Adipose tissue (tissue), 3 donors: ENCODE results near the gene LRSAM1. TPM values are rescaled to one million over a fixed set of nuclear protein-coding genes. Genes with fewer than 3 reads are reported as not detected.

Experiments
- H3K27ac ChIP-seq: one replicate; pipeline ENCODE4 v1.5.1; 2013; ENCODE audit warnings: low read depth, low read length
- WGBS, 3 donors: extraction: QIAGEN DNeasy Blood & Tissue Kit; methylation state at CpG; one replicate each; pipeline ENCODE4 v1.1.7; 2013; 5-methylcytosine and 5-hydroxymethylcytosine counted together
- polyA plus RNA-seq, 3 donors: library from polyadenylated mRNA; stranded (reverse); fragments of 200-250 nt; gene quantifications; one replicate each; pipeline ENCODE4 v1.2.3, GENCODE V29; 2013
- donor health status: healthy with polysubstance abuse.
- donor health status: Bipolar disorder and iron deficiency.
- donor health status: healthy.

Gene LRSAM1
- polyA plus RNA-seq, 3 donors: 5.8 to 12.9 (median 8.3) TPM

- 44 to 80% (median 63%) methylated on average over 2 of the region's 2 CpGs for WGBS, 3 donors
- H3K27ac ChIP-seq: no peak overlapping the region
These were observed 71.4 kb downstream of the LRSAM1 start for GRCh38 chr9:127522727-127523126.

GRCh38 chr9:127523312-127523851 is 72.1 kb downstream of the LRSAM1 start:
- 92 to 95% (median 95%) methylated on average over 9 of the region's 9 CpGs for WGBS, 3 donors
- H3K27ac ChIP-seq: no peak overlapping the region

- WGBS, 3 donors: 78 to 87% (median 86%) methylated on average over 6 of the region's 6 CpGs
- no peak overlapping the region for H3K27ac ChIP-seq
These were observed 73.1 kb downstream of the LRSAM1 start for GRCh38 chr9:127524373-127524772.

GRCh38 chr9:127525401-127526188 is 74.3 kb downstream of the LRSAM1 start:
- no peak overlapping the region for H3K27ac ChIP-seq
- 93 to 98% (median 97%) methylated on average over 8 of the region's 8 CpGs for WGBS, 3 donors

GRCh38 chr9:127526655-127527559 is 75.6 kb downstream of the LRSAM1 start:
- 83 to 86% (median 85%) methylated on average over 29 to 30 of the region's 30 CpGs for WGBS, 3 donors
- H3K27ac ChIP-seq: no peak overlapping the region

- WGBS, 3 donors: 87 to 89% (median 88%) methylated on average over 17 of the region's 17 CpGs
- H3K27ac ChIP-seq: no peak overlapping the region
These were observed 76.4 kb downstream of the LRSAM1 start for GRCh38 chr9:127527560-127528268.

- WGBS, 3 donors: 56 to 61% (median 57%) methylated on average over 15 of the region's 15 CpGs
- no peak overlapping the region for H3K27ac ChIP-seq
These were observed 77.3 kb downstream of the LRSAM1 start for GRCh38 chr9:127528422-127529251.

GRCh38 chr9:127529671-127530070 is 78.4 kb downstream of the LRSAM1 start:
- no peak overlapping the region for H3K27ac ChIP-seq
- 79 to 94% (median 81%) methylated on average over 4 of the region's 4 CpGs for WGBS, 3 donors

GRCh38 chr9:127530206-127530941 is 79.1 kb downstream of the LRSAM1 start:
- H3K27ac ChIP-seq: no peak overlapping the region
- 79 to 91% (median 89%) methylated on average over 14 of the region's 14 CpGs for WGBS, 3 donors

GRCh38 chr9:127531676-127532075 is 80.4 kb downstream of the LRSAM1 start:
- WGBS, 3 donors: 76 to 87% (median 84%) methylated on average over 13 of the region's 13 CpGs

GRCh38 chr9:127534250-127534906 is 83.1 kb downstream of the LRSAM1 start:
- WGBS, 3 donors: 75 to 87% (median 79%) methylated on average over 4 of the region's 4 CpGs
- no peak overlapping the region for H3K27ac ChIP-seq

More at GRCh38 chr9:127531676-127532075, 80.4 kb downstream of the LRSAM1 start:
- no peak overlapping the region for H3K27ac ChIP-seq

- WGBS, 3 donors: 62 to 73% (median 67%) methylated on average over 12 of the region's 12 CpGs
- no peak overlapping the region for H3K27ac ChIP-seq
These were observed 83.6 kb downstream of the LRSAM1 start for GRCh38 chr9:127534931-127535330.

GRCh38 chr9:127535396-127535795 is 84.1 kb downstream of the LRSAM1 start:
- 81 to 88% (median 86%) methylated on average over 6 of the region's 6 CpGs for WGBS, 3 donors

GRCh38 chr9:127535834-127536233 is 84.5 kb downstream of the LRSAM1 start:
- WGBS, 3 donors: 54 to 66% (median 62%) methylated on average over 14 of the region's 14 CpGs
- H3K27ac ChIP-seq: no peak overlapping the region

More at GRCh38 chr9:127535396-127535795, 84.1 kb downstream of the LRSAM1 start:
- H3K27ac ChIP-seq: no peak overlapping the region

GRCh38 chr9:127536499-127536898 is 85.2 kb downstream of the LRSAM1 start:
- no peak overlapping the region for H3K27ac ChIP-seq
- WGBS, 3 donors: 73 to 87% (median 81%) methylated on average over 8 of the region's 8 CpGs

GRCh38 chr9:127537014-127537413 is 85.7 kb downstream of the LRSAM1 start:
- 24 to 81% (median 74%) methylated on average over 8 of the region's 8 CpGs for WGBS, 3 donors
- no peak overlapping the region for H3K27ac ChIP-seq
